CD14-positive monocyte (primary cell): ENCODE results near the gene SUB1. TPM values are rescaled to one million over a fixed set of nuclear protein-coding genes. Genes with fewer than 3 reads are reported as not detected.
A peak's percentile ranks its signal among the peaks of the same experiment; 100 is the strongest.

Experiments
- DNase-seq, 3 donors: peaks; one replicate each; pipeline ENCODE4 v3.0.0-alpha.2; 2011 to 2022
- H2AFZ ChIP-seq: 2 replicates; pipeline ENCODE4 v1.6.0; 2012; ENCODE audit warnings: mild to moderate bottlenecking, low read depth, low read length, inconsistent platforms; ENCODE audit not compliant: insufficient read depth, poor library complexity, severe bottlenecking
- H3K27ac ChIP-seq, 2 donors: 1 replicate in 1 of 2; 2 replicates in 1 of 2; pipeline ENCODE4 v1.5.1; 2012 to 2013; ENCODE audit warnings: low read length in 2 of 2, control low read depth in 1 of 2, inconsistent platforms in 1 of 2, low read depth in 1 of 2, mild to moderate bottlenecking in 1 of 2
- H3K27me3 ChIP-seq, 2 donors: one replicate each; pipeline versions ENCODE4 v1.6.0 to v1.6.1; 2011 to 2013; ENCODE audit warnings: low read length in 2 of 2; ENCODE audit not compliant: control insufficient read depth in 2 of 2, insufficient read depth in 2 of 2
- H3K36me3 ChIP-seq, 2 donors: replicated peaks in 1 of 2; 1 replicate in 1 of 2; 2 replicates in 1 of 2; pipeline versions ENCODE4 v1.5.1 to v1.6.1; 2012 to 2013; ENCODE audit warnings: low read length in 2 of 2, control low read depth in 1 of 2, inconsistent platforms in 1 of 2, mild to moderate bottlenecking in 1 of 2; ENCODE audit not compliant: insufficient read depth in 2 of 2, control insufficient read depth in 1 of 2
- H3K4me1 ChIP-seq, 2 donors: 1 replicate in 1 of 2; 2 replicates in 1 of 2; pipeline versions ENCODE4 v1.5.1 to v1.6.1; 2012 to 2013; ENCODE audit warnings: low read length in 2 of 2, control low read depth in 1 of 2, inconsistent platforms in 1 of 2, mild to moderate bottlenecking in 1 of 2, moderate library complexity in 1 of 2; ENCODE audit not compliant: insufficient read depth in 2 of 2, control insufficient read depth in 1 of 2
- H3K4me2 ChIP-seq: replicated peaks from 2 replicates; pipeline ENCODE3; 2012; ENCODE audit warnings: low read length, moderate library complexity, mild to moderate bottlenecking; ENCODE audit not compliant: poor library complexity, severe bottlenecking; ENCODE audit errors: extremely low read depth
- H3K4me3 ChIP-seq, 3 experiments: fragments of 200-600 bp in 1 of 3; sonication (generic) in 1 of 3; replicated peaks in 1 of 3; 1 replicate in 2 of 3; 2 replicates in 1 of 3; pipeline ENCODE4 v1.5.1; 2011 to 2013; ENCODE audit warnings: low read length in 3 of 3, mild to moderate bottlenecking in 3 of 3, control low read depth in 2 of 3, low read depth in 2 of 3, inconsistent platforms in 1 of 3, moderate library complexity in 1 of 3
- H3K79me2 ChIP-seq: 2 replicates; pipeline ENCODE4 v1.6.0; 2012; ENCODE audit warnings: mild to moderate bottlenecking, control low read depth, inconsistent platforms, low read length, moderate library complexity; ENCODE audit not compliant: insufficient read depth
- H3K9ac ChIP-seq: 2 replicates; pipeline ENCODE4 v1.6.0; 2017; ENCODE audit warnings: low read length, mild to moderate bottlenecking; ENCODE audit not compliant: insufficient read depth, poor library complexity, severe bottlenecking
- H3K9me3 ChIP-seq, 2 donors: replicated peaks in 1 of 2; 1 replicate in 1 of 2; 2 replicates in 1 of 2; pipeline versions ENCODE4 v1.5.1 to v1.6.1; 2012 to 2013; ENCODE audit warnings: low read length in 2 of 2, control low read depth in 1 of 2; ENCODE audit not compliant: control insufficient read depth in 1 of 2, insufficient read depth in 1 of 2
- H4K20me1 ChIP-seq: 2 replicates; pipeline ENCODE4 v1.6.0; 2012; ENCODE audit warnings: mild to moderate bottlenecking, low read length, control low read depth, moderate library complexity; ENCODE audit not compliant: insufficient read depth
- H3K27ac Mint-ChIP-seq, 7 donors: one replicate each; pipeline ENCODE4 v1.8.0; 2020; ENCODE audit warnings: mild to moderate bottlenecking in 7 of 7, mixed read lengths in 7 of 7, moderate library complexity in 6 of 7, inconsistent platforms in 2 of 7
- H3K27me3 Mint-ChIP-seq, 3 donors: one replicate each; pipeline ENCODE4 v1.8.0; 2021 to 2022; ENCODE audit warnings: low read depth in 3 of 3, mild to moderate bottlenecking in 3 of 3, mixed read lengths in 3 of 3, moderate library complexity in 3 of 3, inconsistent platforms in 1 of 3
- H3K36me3 Mint-ChIP-seq, 2 donors: one replicate each; pipeline ENCODE4 v1.8.0; 2020; ENCODE audit warnings: mixed read lengths in 2 of 2, inconsistent platforms in 1 of 2, mild to moderate bottlenecking in 1 of 2
- H3K4me1 Mint-ChIP-seq: one replicate; pipeline ENCODE4 v1.8.0; 2020; ENCODE audit warnings: mild to moderate bottlenecking, mixed read lengths
- H3K4me3 Mint-ChIP-seq, 2 donors: one replicate each; pipeline ENCODE4 v1.8.0; 2020; ENCODE audit warnings: mild to moderate bottlenecking in 2 of 2, mixed read lengths in 2 of 2, moderate library complexity in 1 of 2
- H3K9me3 Mint-ChIP-seq, 7 donors: one replicate each; pipeline ENCODE4 v1.8.0; 2020 to 2022; ENCODE audit warnings: mixed read lengths in 7 of 7, mild to moderate bottlenecking in 6 of 7, moderate library complexity in 6 of 7, inconsistent platforms in 2 of 7
- WGBS: methylation state at CpG from one replicate; pipeline ENCODE4 v1.1.5; 2013; ENCODE audit warnings: missing lambda C conversion rate; ENCODE audit not compliant: insufficient coverage; 5-methylcytosine and 5-hydroxymethylcytosine counted together
- intact Hi-C, 2 donors: fragments of 100-400 bp; cut with micrococcal nuclease; formaldehyde crosslinking; loops; one replicate each; pipeline versions ENCODE4 v1.15.0 to v1.15.1; 2023
- polyA plus RNA-seq, 3 donors: library from polyadenylated mRNA; depleted of rRNA in 1 of 3; unstranded in 2 of 3; stranded (reverse) in 1 of 3; fragments of 300-500 nt in 2 of 3; fragments of >200 nt in 1 of 3; fragmentation: Illumina TruSeq in 2 of 3; gene quantifications; 1 replicate in 2 of 3; 2 replicates in 1 of 3; pipeline ENCODE4 v1.2.3, GENCODE V29; 2012 to 2021
- TF ChIP-seq, protein P1 (sequence below): fragments of 200-600 bp; IDR thresholded peaks from one replicate; pipeline ENCODE4 v1.8.0; 2022; ENCODE audit warnings: antibody characterized with exemption, mild to moderate bottlenecking

The SUB1 gene
- polyA plus RNA-seq, 3 donors = 74.3 to 454 (median 399) TPM

DNA sequence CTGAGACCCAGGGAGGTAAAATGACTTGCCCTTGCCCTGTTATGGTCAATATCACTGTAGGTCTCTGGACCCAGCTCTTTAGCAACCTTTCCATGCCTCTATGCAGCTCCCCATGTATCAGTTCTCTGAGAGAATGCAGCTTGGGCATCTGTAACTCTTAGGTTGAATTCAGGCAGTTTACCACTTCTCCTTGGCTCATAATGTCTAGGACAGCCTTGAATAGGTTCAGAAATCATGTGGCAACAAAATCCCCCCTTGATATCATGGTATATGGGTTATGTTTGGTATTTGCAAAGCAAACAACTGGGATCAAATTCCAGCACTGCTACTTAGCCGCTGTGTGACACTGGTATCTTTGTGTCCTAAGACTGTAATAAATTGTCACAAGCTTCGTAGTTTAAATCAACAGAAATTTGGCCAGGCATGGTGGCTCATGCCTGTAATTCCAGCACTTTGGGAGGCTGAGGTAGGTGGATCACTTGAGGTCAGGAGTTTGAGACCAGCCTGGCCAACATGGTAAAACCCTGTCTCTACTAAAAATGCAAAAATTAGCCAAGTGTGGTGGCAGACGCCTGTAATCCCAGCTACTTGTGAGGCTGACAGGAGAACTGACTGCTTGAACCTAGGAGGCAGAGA, 10.7 kb upstream of the SUB1 start:
- no peak overlapping the region for H3K4me3 ChIP-seq
- Mint-ChIP-seq H3K4me1 (peaks cover 17% of the 10 kb centered on the region), H3K36me3 (no peaks in the 10 kb centered on the region), H3K9me3 (no peaks in the 10 kb centered on the region), H3K4me3 (no peak overlapping the region), H3K27ac (peak overlapping the region in 1 of 7 donors; percentile 31), H3K27me3 (no peaks in the 10 kb centered on the region)
- no peaks in the 10 kb centered on the region for H3K36me3 ChIP-seq
- no peaks in the 10 kb centered on the region for H4K20me1 ChIP-seq
- no peak overlapping the region for H3K4me2 ChIP-seq
- H3K9me3 ChIP-seq = no peaks in the 10 kb centered on the region
- no peaks in the 10 kb centered on the region for H3K79me2 ChIP-seq
- no peaks in the 10 kb centered on the region for H3K27me3 ChIP-seq
- no peak overlapping the region for H3K27ac ChIP-seq
- TF ChIP-seq, protein P1, sequence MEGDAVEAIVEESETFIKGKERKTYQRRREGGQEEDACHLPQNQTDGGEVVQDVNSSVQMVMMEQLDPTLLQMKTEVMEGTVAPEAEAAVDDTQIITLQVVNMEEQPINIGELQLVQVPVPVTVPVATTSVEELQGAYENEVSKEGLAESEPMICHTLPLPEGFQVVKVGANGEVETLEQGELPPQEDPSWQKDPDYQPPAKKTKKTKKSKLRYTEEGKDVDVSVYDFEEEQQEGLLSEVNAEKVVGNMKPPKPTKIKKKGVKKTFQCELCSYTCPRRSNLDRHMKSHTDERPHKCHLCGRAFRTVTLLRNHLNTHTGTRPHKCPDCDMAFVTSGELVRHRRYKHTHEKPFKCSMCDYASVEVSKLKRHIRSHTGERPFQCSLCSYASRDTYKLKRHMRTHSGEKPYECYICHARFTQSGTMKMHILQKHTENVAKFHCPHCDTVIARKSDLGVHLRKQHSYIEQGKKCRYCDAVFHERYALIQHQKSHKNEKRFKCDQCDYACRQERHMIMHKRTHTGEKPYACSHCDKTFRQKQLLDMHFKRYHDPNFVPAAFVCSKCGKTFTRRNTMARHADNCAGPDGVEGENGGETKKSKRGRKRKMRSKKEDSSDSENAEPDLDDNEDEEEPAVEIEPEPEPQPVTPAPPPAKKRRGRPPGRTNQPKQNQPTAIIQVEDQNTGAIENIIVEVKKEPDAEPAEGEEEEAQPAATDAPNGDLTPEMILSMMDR = no peak
- WGBS = 93% methylated on average over 2 of the region's 3 CpGs
- peaks cover 9 to 12% of the 10 kb centered on the region in 2 donors for H3K4me1 ChIP-seq
- intact Hi-C loops = no loop called here
- no peak overlapping the region for H3K9ac ChIP-seq
- DNase-seq = no peak
- no peak overlapping the region for H2AFZ ChIP-seq

DNA sequence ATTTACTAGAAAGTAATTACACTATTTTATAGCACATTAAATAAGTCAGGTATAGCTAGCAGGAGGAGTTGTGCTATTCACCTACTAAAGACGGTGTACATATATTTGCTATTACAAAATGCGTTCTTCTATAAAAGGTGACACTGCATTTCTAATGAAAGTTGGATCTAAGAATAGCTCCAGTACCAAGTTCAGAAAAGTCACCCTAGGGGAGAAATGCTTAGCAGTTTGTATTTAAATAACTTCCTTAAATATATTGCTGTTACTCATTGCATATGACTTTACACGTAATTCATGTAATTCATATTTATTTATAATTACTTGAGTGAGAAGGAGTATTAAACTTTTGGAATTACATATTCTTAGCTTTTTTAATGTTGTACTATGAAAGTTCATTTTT, 7.0 kb upstream of the SUB1 start:
- H3K4me1 Mint-ChIP-seq = peaks cover 48% of the 10 kb centered on the region
- peak; percentile 44 to 57 (median 47) for DNase-seq
- Histone ChIP-seq H4K20me1 (no peaks in the 10 kb centered on the region), H3K27ac (peak overlapping the region in 1 of 2 donors; percentile 45), H3K4me3 (no peak overlapping the region), H3K36me3 (no peaks in the 10 kb centered on the region), H3K4me2 (no peak overlapping the region), H2AFZ (no peak overlapping the region), H3K4me1 (peaks cover 36 to 42% of the 10 kb centered on the region in 2 donors), H3K9me3 (peaks cover 0 to 6% of the 10 kb centered on the region in 2 donors), H3K79me2 (no peaks in the 10 kb centered on the region), H3K9ac (no peak overlapping the region), H3K27me3 (no peaks in the 10 kb centered on the region)
- H3K4me3 Mint-ChIP-seq = no peak overlapping the region
- H3K27ac Mint-ChIP-seq = peak overlapping the region in 6 of 7 donors; percentile 17 to 82 (median 76)
- no CpG with 5 or more reads among the region's 3 CpGs for WGBS
- TF ChIP-seq, protein P1 = no peak
- H3K9me3 Mint-ChIP-seq = peaks cover 4 to 12% (median 6%) of the 10 kb centered on the region in 7 donors
- H3K36me3 Mint-ChIP-seq = peaks cover 2 to 6% of the 10 kb centered on the region in 2 donors
- intact Hi-C loops = no loop called here
- H3K27me3 Mint-ChIP-seq = peaks cover 0 to 2% (median 0%) of the 10 kb centered on the region in 3 donors
